GM12873 (cell line): Measurements from ENCODE around the gene ANKRD63.

Experiments
- TF ChIP-seq, protein P1 (sequence below): IDR thresholded peaks from 2 replicates; pipeline ENCODE4 v1.5.1; 2012; ENCODE audit warnings: low read depth, mild to moderate bottlenecking, moderate library complexity, low read length, control low read depth; ENCODE audit not compliant: insufficient read depth; ENCODE audit errors: missing control alignments

The ANKRD63 gene

DNA sequence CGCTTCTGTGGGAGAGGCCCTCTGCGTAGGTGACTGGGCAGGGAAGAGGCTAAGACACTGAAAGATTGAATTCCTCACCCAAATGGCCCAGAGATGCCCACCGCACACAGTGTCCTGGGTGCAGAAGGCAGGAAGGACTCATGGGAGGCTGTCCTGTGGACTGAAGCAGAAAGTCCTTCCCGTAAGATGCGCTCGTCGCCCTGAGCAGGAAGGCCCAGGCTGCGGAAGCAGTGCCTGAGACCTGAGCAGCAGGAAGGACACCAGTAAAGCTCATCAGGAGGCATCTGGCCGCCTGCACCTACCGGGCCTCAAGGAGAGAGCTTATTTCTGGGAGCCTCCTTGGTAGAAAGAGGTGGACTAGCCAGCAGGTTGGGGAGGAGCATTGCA is 40.7 kb downstream of the ANKRD63 start:
- TF ChIP-seq, protein P1, sequence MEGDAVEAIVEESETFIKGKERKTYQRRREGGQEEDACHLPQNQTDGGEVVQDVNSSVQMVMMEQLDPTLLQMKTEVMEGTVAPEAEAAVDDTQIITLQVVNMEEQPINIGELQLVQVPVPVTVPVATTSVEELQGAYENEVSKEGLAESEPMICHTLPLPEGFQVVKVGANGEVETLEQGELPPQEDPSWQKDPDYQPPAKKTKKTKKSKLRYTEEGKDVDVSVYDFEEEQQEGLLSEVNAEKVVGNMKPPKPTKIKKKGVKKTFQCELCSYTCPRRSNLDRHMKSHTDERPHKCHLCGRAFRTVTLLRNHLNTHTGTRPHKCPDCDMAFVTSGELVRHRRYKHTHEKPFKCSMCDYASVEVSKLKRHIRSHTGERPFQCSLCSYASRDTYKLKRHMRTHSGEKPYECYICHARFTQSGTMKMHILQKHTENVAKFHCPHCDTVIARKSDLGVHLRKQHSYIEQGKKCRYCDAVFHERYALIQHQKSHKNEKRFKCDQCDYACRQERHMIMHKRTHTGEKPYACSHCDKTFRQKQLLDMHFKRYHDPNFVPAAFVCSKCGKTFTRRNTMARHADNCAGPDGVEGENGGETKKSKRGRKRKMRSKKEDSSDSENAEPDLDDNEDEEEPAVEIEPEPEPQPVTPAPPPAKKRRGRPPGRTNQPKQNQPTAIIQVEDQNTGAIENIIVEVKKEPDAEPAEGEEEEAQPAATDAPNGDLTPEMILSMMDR = no peak

DNA sequence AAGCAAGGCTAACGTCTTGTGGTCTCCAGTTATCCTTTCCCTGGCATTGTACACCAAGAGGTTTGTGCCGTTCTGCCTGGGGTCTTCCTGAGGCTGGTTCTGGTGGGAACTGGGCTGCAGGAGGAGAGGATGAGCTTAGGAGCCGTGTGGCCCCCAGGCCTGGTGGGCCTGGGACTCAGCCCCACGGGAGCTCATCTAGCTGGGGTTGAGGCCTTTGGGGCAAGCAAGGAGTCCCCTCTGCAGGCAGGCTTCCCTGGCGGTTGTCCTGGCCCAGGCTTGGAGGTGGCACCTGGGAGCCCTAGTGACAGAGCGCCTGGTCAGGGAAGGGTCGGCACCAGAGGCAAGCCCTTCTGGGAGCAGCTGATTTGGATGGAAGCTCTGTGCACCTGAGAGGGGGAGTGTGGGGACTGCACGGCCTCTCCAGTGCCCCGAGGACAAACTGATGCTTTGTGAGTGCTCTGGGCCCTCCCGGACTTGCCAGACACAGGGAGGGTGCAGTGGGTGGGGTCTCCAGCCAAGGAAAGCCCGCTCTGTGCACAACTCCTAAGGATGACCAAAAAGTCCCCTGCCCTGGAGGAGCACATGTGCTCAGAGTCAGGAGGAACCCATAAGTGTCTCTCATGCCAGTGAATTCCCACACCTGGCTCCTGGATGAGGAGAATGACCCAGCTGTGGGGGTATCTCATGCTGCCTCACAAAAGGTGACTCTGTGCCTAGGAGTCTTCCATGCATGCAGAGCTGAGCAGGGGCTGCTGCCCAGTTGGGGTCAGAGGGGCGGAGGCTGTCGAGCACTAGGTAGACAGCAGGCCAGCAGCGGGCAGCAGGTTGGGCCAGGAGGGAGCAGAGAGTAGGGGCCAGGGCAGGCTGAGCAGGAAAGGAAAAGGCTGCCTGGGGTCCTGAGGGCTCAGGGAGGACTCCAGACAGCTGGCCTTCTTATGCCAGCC is 41.3 kb downstream of the ANKRD63 start:
- TF ChIP-seq, protein P1 = no peak

DNA sequence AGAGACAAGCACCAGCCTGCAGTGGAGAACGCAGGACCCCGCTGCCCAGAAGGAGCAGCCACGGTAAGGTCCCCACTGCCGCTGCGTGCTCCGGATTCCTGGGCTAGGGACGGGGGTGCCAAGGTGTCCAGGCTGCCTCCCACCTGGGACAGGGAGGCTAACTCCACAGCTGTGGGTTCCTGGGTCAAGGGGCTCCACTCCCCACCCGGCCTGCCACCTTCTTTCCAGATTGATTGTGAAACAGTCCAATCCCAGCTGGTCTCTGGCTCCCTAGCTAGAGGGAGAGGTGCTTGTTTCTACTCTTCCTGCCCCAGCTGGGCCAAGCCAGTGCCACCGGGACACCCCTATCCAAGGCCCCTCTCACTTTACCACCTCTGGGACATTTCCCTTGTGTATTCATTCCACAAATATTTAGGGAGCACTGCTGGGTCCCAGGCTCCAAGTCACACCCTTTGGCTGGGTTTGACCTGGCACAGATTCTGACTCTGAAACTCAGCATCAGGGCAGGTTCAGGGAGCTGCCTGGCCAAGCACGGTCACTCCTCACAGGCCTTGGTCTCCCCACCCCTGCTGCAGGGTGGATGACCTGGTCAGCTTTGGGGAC is 42.1 kb downstream of the ANKRD63 start:
- TF ChIP-seq, protein P1 = no peak

DNA sequence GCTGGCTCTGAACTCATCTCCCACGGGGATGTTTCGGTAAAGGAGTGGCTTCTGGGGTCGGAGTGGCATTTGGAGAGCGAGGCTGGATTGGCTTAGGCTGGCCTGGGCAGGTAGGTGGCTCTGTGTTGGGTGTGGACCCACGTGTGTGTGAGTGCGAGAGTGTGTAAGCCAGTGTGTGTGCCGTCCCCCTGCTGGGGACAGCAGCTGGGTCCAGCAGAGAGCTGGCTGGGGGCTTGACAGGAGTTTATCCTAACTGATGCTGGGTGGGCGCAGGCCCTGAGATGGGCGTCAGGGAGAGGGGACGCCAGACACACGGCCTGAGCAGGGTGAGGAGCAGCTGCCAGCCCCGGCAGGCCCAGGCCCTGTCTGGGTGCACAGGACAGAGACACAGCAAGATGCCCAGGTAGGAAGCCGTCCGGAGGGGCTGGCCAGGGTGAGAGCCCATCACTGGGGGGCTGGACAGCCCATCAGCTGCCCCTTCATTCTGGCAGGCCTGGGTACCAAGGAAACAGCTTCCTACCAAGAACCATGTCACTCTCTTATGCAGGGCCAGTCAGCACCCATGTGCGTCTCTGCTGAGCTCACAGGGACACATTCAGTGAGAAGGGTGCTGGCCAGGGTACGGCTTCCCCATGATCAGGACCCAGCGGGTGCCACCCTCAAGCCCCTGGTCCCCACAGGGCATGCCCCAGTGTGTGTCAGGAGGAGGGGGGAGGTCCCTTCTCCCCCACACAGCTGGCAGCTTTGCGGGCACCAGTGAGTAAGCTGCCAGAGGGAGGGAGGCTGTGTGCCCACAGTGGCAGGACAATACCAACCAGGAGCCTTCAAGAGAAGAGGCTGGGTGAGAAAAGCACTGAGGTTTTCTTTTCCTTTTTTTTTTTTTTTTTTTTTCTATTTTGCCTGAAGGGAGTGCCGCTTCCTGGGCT is 42.9 kb downstream of the ANKRD63 start:
- TF ChIP-seq, protein P1 = no peak

DNA sequence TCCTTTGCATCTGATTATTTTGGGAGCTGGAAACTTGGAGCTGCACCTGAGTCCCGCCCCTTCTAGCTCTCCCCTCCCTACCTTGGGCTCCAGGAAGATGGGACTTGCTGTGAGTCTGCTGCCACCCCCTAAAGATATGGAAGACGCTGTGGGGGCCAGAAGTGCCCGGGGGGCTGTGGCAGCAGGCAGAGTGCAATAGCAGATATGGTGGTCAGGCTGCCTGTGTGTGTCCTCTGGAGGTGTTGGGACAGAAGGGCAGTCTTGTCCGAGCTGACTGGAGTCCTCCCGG is 43.5 kb downstream of the ANKRD63 start:
- TF ChIP-seq, protein P1 = no peak

DNA sequence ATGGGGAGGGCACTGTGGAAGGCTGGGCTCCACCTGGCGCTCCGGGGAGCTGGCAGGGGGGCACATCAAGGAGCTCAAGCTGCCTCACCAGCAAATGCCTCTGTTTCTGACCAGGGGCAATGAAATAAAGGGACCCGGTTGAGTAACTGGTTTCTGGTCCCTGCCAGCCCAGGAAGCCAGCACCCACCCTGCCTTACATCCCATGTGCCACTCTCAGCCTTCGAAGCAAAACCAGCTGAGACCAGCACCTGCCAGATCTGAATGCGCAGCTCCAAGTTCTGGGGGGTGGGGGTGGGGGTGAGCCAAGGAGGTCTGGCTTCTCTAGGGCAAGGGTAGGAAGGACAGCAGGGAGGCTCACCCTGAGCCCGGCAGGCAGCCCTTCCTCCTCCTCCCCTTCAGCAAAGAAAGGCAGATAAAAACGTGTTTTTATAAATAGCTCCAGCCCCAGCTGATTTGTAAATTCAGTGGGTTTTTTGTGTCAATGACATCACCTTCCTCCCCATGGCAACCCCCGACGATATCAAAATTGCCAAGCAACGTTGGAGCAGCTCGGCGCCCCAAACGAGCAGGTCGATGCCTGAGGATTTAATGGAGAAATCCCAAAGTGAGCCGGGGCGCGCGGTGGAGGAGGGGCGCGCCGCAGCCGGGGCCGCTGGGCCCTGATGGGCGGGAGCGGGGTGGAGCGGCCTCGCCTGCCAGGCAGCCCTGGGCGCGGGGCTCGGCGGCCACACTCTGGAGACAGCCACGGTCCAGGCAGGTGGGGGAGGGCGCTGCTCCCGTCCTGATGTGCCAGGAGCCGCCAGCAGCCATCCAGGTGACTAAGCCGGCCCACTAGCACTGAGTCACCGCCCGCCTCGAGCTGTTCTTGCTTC is 44.1 kb downstream of the ANKRD63 start, which contains the start of gene PAK6:
Gene PAK6 (plus strand): TSS at position 532 of the 872 bp plus-strand sequence. CDS start 25,723 bp downstream, outside the sequence.
- TF ChIP-seq, protein P1 = no peak
